ENCODE results near the gene MREG. TPM values are rescaled to one million over a fixed set of nuclear protein-coding genes. Genes with fewer than 3 reads are reported as not detected.

The MREG gene
- total and polyA plus RNA-seq, 2 experiments from 2014 or later, result 19.4 to 25.3 TPM

- ATAC-seq (no peak), DNase-seq (ENCODE audit: low spot score) (no peak)
- Mint-ChIP-seq H3K27ac (no peak overlapping the region), H3K4me3 (no peak overlapping the region), H3K4me1 (peaks cover 3% of the 10 kb centered on the region; the same call in 1 of the 3 replicates), H3K9me3 (no peaks in the 10 kb centered on the region; the same call in 1 of the 3 replicates), H3K36me3 (ENCODE audit: low read depth) (peaks cover 27% of the 10 kb centered on the region), H3K27me3 (ENCODE audit: insufficient read depth, low read depth, poor library complexity) (peaks cover 3% of the 10 kb centered on the region)
- peaks cover 54% of the 10 kb centered on the region for H3K79me2 ChIP-seq (replicated peaks; ENCODE audit: insufficient read depth)
- H4K20me1 ChIP-seq (replicated peaks; ENCODE audit: insufficient read depth), result peaks cover 26% of the 10 kb centered on the region
- H3K4me1 ChIP-seq (ENCODE audit: insufficient read depth), result no peaks in the 10 kb centered on the region
- H3K27me3 ChIP-seq (ENCODE audit: insufficient read depth), result no peaks in the 10 kb centered on the region
- no peak overlapping the region for H3K4me3 ChIP-seq
- H3K36me3 ChIP-seq (ENCODE audit: insufficient read depth), result peaks cover 4% of the 10 kb centered on the region; the same call in 1 of the 2 replicates
- no peaks in the 10 kb centered on the region for H3F3A ChIP-seq (replicated peaks; ENCODE audit: low read depth)
- TF ChIP-seq REST (IDR thresholded peaks at IDR 0.05; ENCODE audit: unreplicated experiment) (no peak), ZNF331 (CRISPR knock-in tag; IDR thresholded peaks at IDR 0.05; ENCODE audit: low read depth) (no peak), STAT1 (IDR thresholded peaks at IDR 0.05; ENCODE audit: unreplicated experiment) (no peak), ZNF114 (CRISPR knock-in tag; IDR thresholded peaks at IDR 0.05) (no peak), JUNB (IDR thresholded peaks at IDR 0.05; ENCODE audit: unreplicated experiment) (no peak), POLR2AphosphoS5 (IDR thresholded peaks at IDR 0.05; ENCODE audit: low read depth) (no peak), CTCF (conservative IDR thresholded peaks at IDR 0.05; ENCODE audit: low read depth in 2 of 2) (no peak), EZH2 (IDR thresholded peaks at IDR 0.05; ENCODE audit: low read depth, unreplicated experiment) (no peak), CREB1 (CRISPR knock-in tag; IDR thresholded peaks at IDR 0.05; ENCODE audit: low read depth) (no peak), EZH2phosphoT487 (IDR thresholded peaks at IDR 0.05; ENCODE audit: unreplicated experiment) (no peak), ZNF462 (CRISPR knock-in tag; IDR thresholded peaks at IDR 0.05) (no peak), NANOG (IDR thresholded peaks at IDR 0.05; ENCODE audit: borderline replicate concordance) (no peak)
- TF ChIP-seq, protein P1, sequence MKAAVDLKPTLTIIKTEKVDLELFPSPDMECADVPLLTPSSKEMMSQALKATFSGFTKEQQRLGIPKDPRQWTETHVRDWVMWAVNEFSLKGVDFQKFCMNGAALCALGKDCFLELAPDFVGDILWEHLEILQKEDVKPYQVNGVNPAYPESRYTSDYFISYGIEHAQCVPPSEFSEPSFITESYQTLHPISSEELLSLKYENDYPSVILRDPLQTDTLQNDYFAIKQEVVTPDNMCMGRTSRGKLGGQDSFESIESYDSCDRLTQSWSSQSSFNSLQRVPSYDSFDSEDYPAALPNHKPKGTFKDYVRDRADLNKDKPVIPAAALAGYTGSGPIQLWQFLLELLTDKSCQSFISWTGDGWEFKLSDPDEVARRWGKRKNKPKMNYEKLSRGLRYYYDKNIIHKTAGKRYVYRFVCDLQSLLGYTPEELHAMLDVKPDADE (IDR thresholded peaks at IDR 0.05), result no peak
- H3K9me2 ChIP-seq (ENCODE audit: insufficient read depth), result no peaks in the 10 kb centered on the region
- H3K27ac ChIP-seq (ENCODE audit: low read depth), result no peak overlapping the region
- no peak overlapping the region for H2AFZ ChIP-seq
- H3K4me2 ChIP-seq, result no peak overlapping the region
Measured at GRCh38 chr2:215966951-215967350, 46.4 kb downstream of the MREG start.

Data from GM23338 (cell line).